ENCODE results near the gene VOPP1.
"Not testable (repeated sequence)": the region's sequence is repeated elsewhere in the genome, so short reads cannot be mapped to it uniquely, and the experiment has no call there.

Gene VOPP1

DNA sequence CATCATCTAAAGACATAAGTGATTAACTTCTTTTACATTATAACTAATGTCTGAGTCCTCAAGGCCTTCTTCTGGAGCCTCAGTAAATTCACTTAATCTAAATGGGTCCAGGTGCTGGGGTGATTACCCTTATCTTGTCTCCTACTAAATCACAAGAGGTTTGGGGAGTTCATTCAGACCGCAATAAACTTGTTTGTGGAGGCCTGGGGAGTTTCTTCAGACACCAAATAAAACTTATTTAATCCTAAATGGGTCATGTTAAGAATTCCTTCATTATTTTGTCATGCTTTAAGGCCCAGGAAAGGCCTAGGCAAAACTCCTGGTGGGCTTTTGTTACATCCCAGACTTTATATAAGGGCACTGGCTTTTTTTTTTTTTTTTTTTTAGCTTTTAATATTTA lies 62.1 kb downstream of the VOPP1 start:
- DNase-seq (ENCODE audit: low spot score) = not testable (repeated sequence)

DNA sequence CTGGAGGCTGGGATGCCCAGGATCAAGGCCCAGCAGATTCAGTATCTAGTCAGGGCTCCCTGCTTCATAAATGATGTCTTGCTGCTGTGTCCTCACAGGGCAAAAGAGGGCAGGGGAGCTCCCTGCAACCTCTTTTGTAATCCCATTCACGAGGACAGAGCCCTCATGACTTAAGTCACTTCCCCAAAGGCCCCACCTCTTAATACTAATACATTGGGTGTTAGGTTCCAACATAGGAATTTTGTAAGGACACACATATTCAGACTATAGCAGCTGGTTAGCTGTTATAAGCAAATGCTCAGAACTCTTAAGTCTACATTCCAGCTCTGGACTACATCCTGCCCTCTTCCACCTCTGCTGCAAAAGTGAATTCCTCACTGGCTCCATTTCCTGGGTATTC lies 63.0 kb downstream of the VOPP1 start:
- DNase-seq (ENCODE audit: low spot score) = no peak

DNA sequence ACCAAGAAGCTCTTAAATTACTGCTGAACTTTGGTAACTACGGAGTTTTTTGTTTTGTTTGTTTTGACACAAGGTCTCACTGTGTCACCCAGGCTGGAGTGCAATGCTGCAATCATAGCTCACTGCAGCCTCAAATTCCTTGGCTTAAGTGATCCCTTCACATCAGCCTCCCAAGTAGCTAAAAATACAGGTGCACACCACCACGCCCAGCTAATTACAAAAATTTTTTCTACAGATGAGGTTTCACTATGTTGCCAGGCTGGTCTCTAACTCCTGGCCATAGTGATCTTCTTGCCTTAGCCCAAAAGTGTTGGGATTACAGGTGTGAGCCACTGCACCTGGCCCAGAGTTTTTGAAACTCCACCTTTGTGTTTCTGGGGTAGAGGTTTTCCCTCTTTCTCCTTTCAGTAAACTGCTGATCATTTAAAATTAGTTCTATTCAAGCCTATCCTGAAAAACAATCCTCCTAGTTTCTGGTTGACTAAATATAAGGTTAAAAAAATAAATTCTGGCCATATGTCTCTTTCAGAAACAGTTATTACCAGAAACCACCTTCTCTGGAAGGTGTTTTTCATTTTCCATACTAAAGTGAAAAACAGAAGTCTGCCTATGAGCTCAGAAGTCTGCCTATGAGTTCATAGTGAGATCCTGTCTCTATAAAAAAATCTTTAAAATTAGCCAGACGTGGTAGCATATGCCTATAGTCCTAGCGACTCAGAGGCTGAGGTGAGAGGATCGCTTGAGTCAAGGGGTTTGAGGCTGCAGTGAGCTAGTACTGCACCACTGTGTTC lies 63.9 kb downstream of the VOPP1 start:
- DNase-seq (ENCODE audit: low spot score) = no peak

DNA sequence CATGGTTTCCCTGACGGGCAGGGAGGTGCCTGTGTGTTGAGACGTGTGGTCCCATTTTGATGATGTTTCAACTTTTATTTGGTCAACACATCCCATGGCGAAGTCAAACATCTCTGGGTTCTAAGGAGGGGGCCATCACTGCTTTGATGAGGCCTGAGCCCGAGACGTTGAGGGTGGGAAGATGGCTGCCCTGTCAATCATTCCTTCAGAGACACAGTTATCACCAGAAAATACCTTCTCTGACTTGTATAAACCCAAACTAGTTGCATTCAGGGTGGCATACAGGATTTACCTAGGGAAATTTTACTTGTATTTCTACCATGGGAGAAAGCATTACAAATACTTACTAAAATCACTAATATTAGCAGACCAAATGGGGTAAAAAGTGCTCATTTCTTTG lies 64.6 kb downstream of the VOPP1 start:
- DNase-seq (ENCODE audit: low spot score) = no peak

DNA sequence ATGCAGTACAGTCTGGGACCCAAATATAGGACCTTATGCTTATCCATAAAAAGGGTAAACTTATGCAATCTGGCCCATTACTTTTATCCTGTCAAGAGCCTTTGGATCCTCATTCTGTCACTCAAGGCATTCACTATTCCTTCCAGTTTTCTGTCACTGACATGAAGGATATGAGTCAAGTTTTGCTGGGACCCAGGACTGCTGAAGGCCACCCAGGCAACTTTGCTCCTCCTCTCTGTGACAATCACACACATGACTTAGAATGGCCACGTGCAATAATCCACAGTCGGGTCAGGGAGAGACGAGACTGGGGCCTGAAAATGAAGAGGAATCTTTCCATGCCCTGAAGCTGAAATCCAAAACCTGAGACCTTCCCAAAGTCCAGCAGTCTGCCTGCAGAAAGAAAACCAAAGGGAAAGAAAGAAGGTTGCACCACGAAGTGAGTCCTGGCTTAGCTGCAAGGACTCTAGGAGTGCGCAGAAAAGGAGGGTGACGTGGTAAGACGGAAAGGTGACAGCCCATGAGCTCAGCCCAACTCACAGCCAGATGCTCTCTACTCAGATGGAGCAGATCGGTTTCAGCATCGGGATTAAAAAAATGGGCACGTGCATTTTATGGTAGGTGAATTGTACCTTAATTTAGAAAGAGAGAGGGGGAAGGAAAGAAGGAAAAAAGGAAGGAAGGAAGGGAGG lies 67.2 kb downstream of the VOPP1 start:
- peak; percentile 30 for DNase-seq (ENCODE audit: low spot score)

DNA sequence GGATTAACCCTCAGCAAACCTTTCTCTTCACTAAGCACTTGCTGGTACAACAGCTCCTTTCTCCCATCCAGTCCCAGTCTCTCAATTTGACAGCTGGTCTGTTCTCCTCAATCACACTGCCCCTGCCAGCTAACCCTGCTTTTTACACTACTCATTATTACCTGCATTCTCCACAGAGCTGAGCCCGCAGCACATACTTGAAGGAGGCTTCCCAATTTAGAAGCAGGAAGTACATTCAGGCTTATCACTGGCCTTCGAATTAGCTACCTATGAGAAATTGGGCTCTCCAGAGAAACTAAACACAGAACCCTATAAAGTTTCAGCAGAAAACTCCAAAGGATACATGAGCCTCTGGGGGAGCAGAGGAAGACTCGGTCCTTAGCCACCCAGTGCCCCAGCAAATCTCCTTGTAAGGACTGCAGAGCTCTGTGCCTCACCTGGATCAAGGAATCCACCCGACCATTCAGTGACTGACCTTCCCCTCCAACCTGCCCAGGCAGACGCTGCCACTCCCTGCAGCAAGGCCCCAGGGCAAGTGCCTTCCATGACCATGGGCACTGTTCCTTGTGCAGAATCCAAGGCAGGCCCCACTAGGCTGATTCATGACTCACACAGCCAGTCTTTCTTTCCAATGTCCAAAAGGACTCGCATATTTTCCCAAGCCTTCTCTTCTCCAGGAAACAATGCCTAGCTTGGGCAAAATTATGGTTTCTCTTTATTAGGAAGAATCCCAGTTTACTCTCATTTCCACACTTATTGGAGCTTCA lies 68.0 kb downstream of the VOPP1 start:
- peak; percentile 23 for DNase-seq (ENCODE audit: low spot score)

DNA sequence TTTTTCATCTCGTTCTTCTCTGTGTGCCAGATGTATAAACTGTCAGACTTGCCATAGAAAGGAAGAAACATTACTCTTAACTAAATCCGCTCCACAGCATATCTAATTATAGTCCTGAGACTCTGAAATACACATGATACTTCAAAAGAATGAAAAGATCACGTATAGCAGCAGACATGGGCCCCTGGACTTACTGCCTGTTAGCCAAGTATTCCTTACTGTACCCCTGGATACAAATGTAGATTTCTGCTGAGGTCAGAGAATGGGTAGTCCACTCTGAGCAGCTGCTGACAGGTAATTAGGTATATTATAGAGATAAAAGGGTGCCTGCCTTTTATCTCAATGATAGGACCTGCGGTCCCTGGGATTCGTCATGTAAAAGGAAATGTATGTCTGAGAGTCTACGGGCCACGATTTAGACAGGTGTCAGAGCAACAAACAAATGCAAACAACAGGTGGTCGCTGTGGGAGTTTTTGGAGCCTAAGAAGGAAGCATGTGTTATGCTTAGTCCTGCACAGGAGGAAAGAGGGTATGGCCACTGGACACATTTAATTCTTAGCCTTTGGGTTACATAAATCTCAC lies 69.4 kb downstream of the VOPP1 start:
- DNase-seq (ENCODE audit: low spot score) = peak; percentile 4

DNA sequence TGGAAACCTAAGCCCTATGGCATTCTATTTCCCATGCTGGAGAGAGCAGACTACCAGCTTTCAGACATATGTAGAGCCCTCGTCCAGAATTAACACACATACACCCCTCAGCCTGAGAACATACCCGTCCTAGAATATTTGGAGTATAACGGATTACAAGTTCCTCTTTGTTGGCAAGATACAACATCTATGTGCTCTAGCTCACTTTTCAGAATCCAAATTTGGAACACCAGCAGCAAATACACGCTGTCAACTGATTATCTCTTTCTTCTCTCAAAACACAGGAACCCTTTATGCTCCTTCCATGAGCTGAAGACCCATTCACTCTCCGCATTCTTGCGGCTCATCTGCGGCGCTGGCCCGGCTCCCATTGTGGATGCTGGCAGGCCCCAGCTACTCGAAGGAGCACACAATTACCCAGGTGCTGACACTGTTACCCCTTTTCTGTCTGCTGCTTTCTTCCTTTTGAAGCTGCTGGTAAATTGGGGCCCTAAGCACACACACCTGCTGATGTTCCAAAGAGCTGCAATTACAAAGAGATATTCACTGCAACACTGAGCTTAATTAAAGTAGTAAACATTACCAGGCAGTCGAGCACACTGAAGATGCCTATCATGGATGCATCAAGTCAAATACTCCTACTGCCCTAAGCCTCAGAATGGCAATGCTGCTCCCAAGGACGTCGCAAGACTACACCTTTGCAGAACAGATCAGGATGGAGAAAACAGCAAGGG lies 70.0 kb downstream of the VOPP1 start:
- DNase-seq (ENCODE audit: low spot score) = no peak

DNA sequence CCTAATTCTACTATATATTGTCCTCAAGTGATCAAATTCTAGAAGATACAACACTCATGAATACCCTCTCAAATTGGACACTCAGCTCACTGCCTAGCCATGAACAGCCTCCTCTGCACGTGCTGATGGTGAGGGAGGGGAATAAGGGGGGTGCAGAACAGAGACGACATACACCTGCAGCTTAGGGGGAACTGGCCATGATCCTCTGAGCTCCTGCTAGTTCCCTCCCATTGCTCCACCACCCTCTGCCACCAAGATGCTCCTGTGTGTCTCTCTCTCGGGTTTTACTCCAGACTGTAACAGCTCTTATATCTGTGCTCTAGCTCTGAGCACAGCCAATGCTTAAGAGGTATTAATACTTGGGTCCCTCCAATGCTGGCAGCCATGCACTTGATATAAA lies 70.7 kb downstream of the VOPP1 start:
- no peak for DNase-seq (ENCODE audit: low spot score)

DNA sequence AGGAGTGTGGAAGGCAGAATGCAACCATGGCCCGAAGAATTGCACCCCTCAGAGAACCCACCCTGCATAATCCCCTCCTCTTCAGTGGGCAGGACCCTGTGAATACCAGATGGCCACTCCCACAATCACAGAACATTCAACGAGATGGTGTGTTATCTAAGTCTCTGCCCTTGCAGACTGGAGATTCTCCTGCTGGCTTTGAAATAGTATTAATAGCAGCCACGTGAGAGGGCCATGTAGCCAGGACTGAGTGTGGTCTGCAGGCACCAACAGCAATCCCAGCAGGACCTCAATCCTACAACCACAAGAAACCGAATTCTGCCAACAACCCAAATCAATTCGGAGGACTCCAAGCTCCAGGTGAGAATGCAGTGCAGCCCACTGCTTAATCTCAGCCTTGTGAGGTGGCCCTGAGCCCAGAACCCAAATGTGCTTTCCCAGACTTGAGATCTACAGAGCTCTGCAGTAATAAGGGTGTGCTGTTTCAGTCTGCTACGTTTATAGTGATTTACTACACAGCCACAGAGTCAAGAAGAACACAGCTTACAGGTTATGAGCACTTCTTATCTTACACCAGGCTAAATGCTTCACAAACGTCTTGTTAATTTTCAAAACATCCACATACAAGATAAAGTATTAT lies 72.1 kb downstream of the VOPP1 start:
- no peak for DNase-seq (ENCODE audit: low spot score)

DNA sequence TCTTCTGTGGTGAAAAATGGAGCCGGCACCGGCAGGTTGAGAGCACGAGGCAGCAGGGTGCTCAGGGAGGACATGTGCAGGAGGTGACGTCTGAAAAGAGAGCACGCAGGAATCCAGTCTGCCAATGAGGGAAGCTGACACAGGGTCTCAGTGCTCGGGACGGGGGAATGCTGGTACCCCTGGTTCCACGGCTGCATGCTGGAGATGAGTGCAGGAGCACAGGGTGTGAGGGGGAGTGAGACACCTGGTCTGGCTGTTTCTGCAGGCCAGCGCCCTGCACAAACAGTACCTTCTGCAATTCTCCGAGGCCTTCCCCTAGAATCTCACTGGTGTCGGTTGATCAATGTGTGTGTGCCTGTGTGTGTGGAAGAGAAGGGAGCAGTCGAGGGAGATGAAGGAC lies 72.7 kb downstream of the VOPP1 start:
- DNase-seq (ENCODE audit: low spot score) = no peak

DNA sequence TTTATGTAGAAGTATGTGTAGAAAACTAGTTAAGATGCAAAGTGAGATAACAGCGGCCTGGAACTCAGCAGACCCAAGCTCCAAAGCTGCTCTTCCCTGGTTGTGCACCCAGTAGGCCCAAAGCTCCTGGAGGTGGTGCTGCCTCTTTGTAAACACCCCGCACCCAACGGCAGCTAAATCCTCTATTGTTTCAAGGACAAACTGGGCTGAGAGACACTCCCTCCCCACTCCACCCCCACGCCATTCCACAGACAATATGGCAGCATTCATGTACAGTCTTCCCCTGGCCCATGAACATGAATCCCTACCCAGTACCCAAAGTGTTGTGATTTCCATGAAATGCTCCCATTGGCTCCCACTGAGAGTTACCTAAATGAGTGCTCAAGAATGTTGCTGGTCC lies 73.5 kb downstream of the VOPP1 start:
- no peak for DNase-seq (ENCODE audit: low spot score)

DNA sequence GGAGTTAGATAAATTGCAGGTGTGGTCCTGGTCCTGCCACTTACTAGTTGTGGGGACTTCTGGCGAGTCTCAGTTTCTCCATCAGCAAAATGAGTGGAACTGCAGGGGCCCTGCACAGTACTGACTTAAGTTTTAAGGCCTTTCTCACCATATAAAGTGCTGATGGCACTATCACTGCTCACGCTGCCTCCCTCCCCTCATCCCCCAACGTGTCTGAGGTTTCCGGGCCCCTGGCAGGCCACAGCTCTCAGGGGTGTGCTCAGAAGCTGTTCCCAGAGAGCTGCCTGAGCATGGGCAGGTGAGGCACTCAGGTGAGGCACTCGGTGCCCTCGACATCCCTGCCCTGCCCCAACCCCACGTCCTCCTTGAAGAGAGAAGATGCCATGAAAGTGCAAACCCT lies 74.2 kb downstream of the VOPP1 start:
- no peak for DNase-seq (ENCODE audit: low spot score)

DNA sequence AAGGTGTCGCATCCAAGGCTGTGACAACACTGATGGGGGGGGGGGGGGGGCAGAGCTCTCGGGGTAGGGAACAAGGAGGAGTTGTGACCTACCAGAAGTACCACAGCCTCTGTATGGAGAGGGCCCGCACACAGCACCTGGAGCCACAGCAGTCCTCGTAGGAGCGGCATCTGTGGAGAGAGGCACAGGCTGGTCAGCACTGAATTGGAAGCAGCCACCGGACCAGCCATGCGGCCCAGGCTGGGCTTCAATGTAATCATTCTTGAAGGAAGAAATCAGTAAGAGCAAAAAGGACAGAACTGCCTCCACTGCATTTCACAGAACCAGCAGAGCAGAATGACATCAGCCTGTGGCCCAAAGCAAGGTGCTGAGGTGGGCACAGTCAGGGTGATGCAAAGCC lies 74.8 kb downstream of the VOPP1 start:
- no peak for DNase-seq (ENCODE audit: low spot score)

DNA sequence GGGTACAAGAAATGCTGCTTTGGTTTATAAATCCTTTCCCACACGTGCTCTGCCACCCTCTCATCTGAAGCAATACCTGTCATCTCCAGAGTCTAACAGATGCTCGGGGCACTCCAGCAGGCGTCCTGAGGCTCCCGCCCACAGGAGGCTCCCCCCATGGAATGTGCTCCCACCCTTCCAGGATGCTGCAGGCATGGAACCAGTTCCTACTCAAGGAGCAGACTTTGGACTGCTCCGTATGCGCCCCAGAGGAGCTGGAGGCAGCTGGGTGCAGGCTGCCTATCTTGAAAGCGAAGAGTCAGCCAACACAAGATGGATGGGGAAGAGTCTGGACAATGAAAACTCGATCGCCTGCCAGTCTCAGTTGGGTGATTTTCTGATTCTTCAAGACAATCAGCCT lies 75.4 kb downstream of the VOPP1 start:
- DNase-seq (ENCODE audit: low spot score) = no peak

DNA sequence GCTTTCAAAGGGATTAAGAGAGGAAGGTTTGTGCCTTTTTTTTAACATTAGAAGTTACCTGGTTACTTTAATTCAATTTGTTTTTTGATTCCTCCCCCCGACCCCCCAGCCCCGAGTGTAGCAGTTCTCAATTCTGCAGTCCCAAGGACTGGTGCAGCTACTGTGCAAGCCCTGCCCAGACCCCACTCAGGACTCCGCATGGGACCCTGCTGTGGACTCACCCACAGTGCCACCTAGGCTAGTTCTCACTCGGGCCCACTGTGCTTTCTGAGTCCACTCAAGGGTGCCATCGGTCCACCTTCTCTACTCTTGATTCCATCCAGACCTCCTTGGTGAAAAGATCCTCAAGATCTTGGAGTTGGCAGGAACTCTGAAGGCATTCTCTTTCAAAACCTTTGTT lies 77.4 kb downstream of the VOPP1 start:
- DNase-seq (ENCODE audit: low spot score) = no peak

DNA sequence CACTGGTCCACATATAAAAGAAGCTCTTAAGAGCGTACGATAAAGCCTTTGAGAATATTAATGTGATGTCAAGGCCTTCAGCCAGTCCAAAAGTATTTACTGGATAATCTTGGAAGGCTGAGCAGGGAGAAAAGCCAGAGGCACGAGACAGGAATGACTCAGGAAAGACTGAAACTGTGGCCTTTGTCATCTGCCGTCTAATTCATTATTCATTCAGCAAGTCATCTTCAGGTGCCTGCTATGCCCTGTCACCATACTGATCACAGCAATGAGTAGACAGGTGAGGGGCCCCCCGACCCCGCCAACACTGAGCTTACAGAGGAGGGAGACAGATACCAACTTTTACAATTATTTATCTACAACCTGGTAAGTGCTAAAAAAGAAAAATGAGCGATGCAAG lies 78.9 kb downstream of the VOPP1 start:
- DNase-seq (ENCODE audit: low spot score) = no peak

DNA sequence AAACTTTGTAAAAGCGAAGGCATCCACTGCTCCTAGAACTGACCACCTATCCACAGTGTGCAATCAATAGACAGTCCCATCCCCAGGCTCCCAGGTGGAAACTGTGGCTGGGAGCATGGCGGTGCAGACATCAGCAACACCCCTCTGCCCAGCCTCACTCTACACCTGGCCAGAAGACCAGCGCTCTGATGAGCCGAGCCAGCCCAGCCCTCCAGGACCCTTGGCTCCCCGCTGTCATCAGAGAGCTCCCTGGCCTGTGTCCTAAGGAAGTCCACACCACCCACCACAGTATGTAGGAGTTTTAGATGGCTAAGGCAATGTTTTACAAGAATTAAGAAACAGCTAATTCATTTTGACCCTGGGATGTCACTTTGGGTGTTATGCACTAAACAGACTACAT lies 81.0 kb downstream of the VOPP1 start:
- no peak for DNase-seq (ENCODE audit: low spot score)

DNA sequence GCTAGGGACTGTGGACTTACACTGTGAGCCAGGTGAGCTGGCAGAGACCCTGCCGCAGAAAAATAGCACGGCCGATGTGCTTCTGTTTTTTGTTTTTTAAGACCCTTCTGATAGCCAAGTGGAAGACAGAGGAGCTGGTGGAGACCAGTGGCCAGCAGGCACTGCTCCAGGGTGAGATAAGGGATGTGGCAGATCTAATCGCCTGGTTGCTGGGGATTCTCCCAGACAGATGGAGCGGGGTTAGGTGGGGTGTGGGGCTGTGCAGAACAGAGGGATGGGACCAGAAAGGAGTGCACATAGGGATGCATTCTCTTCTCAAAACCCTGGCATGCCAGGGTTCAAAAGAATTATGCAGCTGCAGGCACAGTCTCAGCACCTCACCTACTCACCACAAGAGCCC lies 82.2 kb downstream of the VOPP1 start:
- DNase-seq (ENCODE audit: low spot score) = no peak

DNA sequence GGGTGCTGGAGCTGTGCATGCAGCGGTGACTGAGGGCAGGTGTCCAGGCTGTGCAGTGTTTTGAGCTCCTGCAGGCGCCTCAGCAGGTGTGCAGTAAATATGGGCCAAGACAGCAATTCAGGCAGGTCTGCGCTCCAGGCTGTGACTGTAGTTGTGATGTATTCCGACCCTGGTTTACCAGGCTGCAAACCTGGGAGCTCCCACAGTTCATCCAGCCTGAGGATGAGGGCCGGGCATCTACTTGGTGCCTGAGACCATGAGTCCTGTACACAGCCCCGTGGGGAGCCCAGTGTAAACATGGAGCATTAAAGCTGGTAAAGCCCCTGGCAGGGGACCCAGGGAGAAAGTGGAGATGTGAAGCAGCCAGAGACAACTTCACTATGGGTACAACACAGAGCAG lies 82.8 kb downstream of the VOPP1 start:
- no peak for DNase-seq (ENCODE audit: low spot score)

DNA sequence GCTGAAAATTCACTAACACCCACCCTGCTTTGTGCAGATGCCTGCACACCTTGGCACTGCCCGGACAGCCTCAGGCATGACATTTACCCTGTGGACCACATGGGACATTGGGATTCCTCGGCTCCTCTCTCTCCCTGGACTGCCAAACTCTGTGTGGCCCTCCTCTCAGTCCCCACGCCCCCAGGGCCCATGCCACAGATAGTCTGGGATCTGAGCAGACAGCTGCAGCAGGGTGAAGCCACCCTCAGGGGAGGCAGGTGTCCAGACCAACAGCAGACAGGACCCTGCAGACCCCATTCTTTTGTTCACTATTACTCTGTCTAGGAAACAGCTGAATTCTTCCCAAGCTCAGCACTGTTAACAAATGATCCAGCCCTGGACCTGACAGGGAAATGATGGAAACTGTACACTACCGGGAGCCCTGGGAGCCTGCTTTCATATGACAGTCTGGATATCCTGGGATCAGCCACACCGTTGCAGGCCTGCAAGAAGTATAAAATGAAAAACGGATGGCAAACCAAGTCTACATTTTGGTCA lies 83.4 kb downstream of the VOPP1 start:
- DNase-seq (ENCODE audit: low spot score) = no peak

Data from left forelimb (tissue), 1 donor.